ENCODE results near the gene ATP13A3. TPM values are rescaled to one million over a fixed set of nuclear protein-coding genes. Genes with fewer than 3 reads are reported as not detected.

The ATP13A3 gene
- total and polyA plus RNA-seq, 2 of the 4 experiments (the other 2 are of a cell fraction) = 48.1 to 154 TPM

- H3K27me3 ChIP-seq (ENCODE audit: control insufficient read depth, insufficient read depth, low read length) = no peaks in the 10 kb centered on the region
- no TSS peak for BruUV-seq (replicated peaks)
- H3K4me2 ChIP-seq (ENCODE audit: low read depth, low read length) = no peak overlapping the region
- H2BK20ac ChIP-seq (ENCODE audit: low read depth, low read length) = no peak overlapping the region
- no peak overlapping the region for H3K14ac ChIP-seq (replicated peaks; ENCODE audit: low read depth, low read length)
- intact Hi-C loops (cut with micrococcal nuclease) (no loop called here), in situ Hi-C loops (cut with MboI; ENCODE audit: low sequenced_read_pairs) (no loop called here), dilution Hi-C loops (cut with HindIII; ENCODE audit: low sequenced_read_pairs, unreplicated experiment) (no loop called here)
- no peak overlapping the region for H4K91ac ChIP-seq (ENCODE audit: insufficient read depth, low read depth, low read length)
- ChIA-PET CTCF (interaction anchor here (0.5 kb wide), 1 partner anchor 9 kb away, joined by 3 read pairs; no protein-coding TSS in a partner anchor), POLR2A (ENCODE audit: unreplicated experiment) (no interaction called here)
- no peaks in the 10 kb centered on the region for H3K36me3 ChIP-seq (ENCODE audit: control insufficient read depth, insufficient read depth, low read length)
- no peak overlapping the region for H3K18ac ChIP-seq (ENCODE audit: low read depth, low read length)
- ATAC-seq (ENCODE audit: low read depth) = no peak
- H4K8ac ChIP-seq (ENCODE audit: low read depth in 2 of 2, low read length in 2 of 2) = no peak overlapping the region
- no peaks in the 10 kb centered on the region for H3K9me3 ChIP-seq (ENCODE audit: control insufficient read depth, insufficient read depth, low read length)
- DNase-seq = no peak
- no peak overlapping the region for H3K56ac ChIP-seq (ENCODE audit: extremely low read depth, insufficient read depth, low read length)
- H3K9me1 ChIP-seq (ENCODE audit: insufficient read depth, low read length) = peaks cover 13% of the 10 kb centered on the region
- H4K20me1 ChIP-seq (ENCODE audit: insufficient read depth, low read length) = peaks cover 72% of the 10 kb centered on the region
- no peak overlapping the region for H2BK5ac ChIP-seq (ENCODE audit: low read depth, low read length, poor library complexity, severe bottlenecking)
- no peak overlapping the region for H2BK15ac ChIP-seq (ENCODE audit: low read depth, low read length)
- no peak overlapping the region for H3K27ac ChIP-seq (ENCODE audit: insufficient read depth, low read length)
- no peak overlapping the region for H3K9ac ChIP-seq (ENCODE audit: low read depth, low read length)
- WGBS, 2 experiments (ENCODE audit: extremely low coverage in 2 of 2, insufficient read length in 1 of 2) = no CpG with 5 or more reads among the region's 5 CpGs
- no peak overlapping the region for H4K5ac ChIP-seq (ENCODE audit: low read depth, low read length)
- TF ChIP-seq BHLHE40 (IDR thresholded peaks at IDR 0.05; ENCODE audit: low read depth, low read length) (no peak), MAZ (IDR thresholded peaks at IDR 0.05; ENCODE audit: borderline replicate concordance, low read depth, low read length) (no peak), NFE2L2 (IDR thresholded peaks at IDR 0.05; ENCODE audit: low read depth, low read length) (no peak), POLR2A (IDR thresholded peaks at IDR 0.05; ENCODE audit: low read depth, low read length) (no peak), MXI1 (IDR thresholded peaks at IDR 0.05; ENCODE audit: borderline replicate concordance, low read depth, low read length) (no peak), ELK1 (IDR thresholded peaks at IDR 0.05; ENCODE audit: borderline replicate concordance, low read depth, low read length) (no peak), RFX5 (IDR thresholded peaks at IDR 0.05; ENCODE audit: low read depth, low read length) (no peak), RAD21 (IDR thresholded peaks at IDR 0.05; ENCODE audit: low read length) (no peak), SMC3 (IDR thresholded peaks at IDR 0.05; ENCODE audit: low read depth, low read length) (no peak), USF2 (IDR thresholded peaks at IDR 0.05; ENCODE audit: low read depth, low read length) (no peak), RCOR1 (IDR thresholded peaks at IDR 0.05; ENCODE audit: insufficient replicate concordance, low read length) (no peak), MAFK (IDR thresholded peaks at IDR 0.05; ENCODE audit: low read depth, low read length) (no peak), CEBPB (IDR thresholded peaks at IDR 0.05; ENCODE audit: low read depth, low read length) (no peak), CTCF (conservative IDR thresholded peaks at IDR 0.05; ENCODE audit: low read depth, low read length) (no peak), FOS (IDR thresholded peaks at IDR 0.05; ENCODE audit: low read depth, low read length) (no peak), CHD1 (IDR thresholded peaks at IDR 0.05; ENCODE audit: low read depth, low read length) (no peak)
- H3K4me1 ChIP-seq (ENCODE audit: control insufficient read depth, insufficient read depth, low read length) = peaks cover 8% of the 10 kb centered on the region
- no peak overlapping the region for H3K4me3 ChIP-seq (ENCODE audit: insufficient read depth, low read depth, low read length)
- H2AK5ac ChIP-seq (ENCODE audit: low read depth, low read length) = no peak overlapping the region
- peaks cover 4 to 55% of the 10 kb centered on the region in 2 experiments; a peak in 3 of 4 replicates for H3K79me1 ChIP-seq (ENCODE audit: low read depth in 1 of 2, low read length in 2 of 2)
- H3K4ac ChIP-seq (ENCODE audit: low read depth, low read length) = no peak overlapping the region
- H3K23ac ChIP-seq (ENCODE audit: low read depth, low read length) = no peak overlapping the region
- H2AFZ ChIP-seq (replicated peaks; ENCODE audit: low read length, poor library complexity) = no peak overlapping the region
- H2BK120ac ChIP-seq (ENCODE audit: low read depth, low read length) = no peak overlapping the region
- no peak overlapping the region for H2AK9ac ChIP-seq (replicated peaks; ENCODE audit: low read depth, low read length, poor library complexity)
These were observed 20.8 kb downstream of the ATP13A3 start for GRCh38 chr3:194465920-194466570.

Measured in IMR-90 (cell line).